ENCODE measurements around the gene GABRR3. TPM values are rescaled to one million over a fixed set of nuclear protein-coding genes. Genes with fewer than 3 reads are reported as not detected.

The GABRR3 gene
- total RNA-seq, 1 donor from 2014 or later: not detected

- DNase-seq: no peak
- no peaks in the 10 kb centered on the region for H3K36me3 ChIP-seq
- H3K4me3 ChIP-seq: no peak overlapping the region
- intact Hi-C loops (cut with DNase I): no loop called here
- no peak overlapping the region for H3K27ac ChIP-seq
- peaks cover 4% of the 10 kb centered on the region for H3K4me1 ChIP-seq
- TF ChIP-seq CTCF (IDR thresholded peaks at IDR 0.05): no peak
- H3K27me3 ChIP-seq (ENCODE audit: low read depth): no peaks in the 10 kb centered on the region
- no peaks in the 10 kb centered on the region for H3K9me3 ChIP-seq
- ATAC-seq: no peak
These were observed 9.6 kb downstream of the GABRR3 start for GRCh38 chr3:98025392-98025945.

GRCh38 chr3:98022978-98023820 is 11.9 kb downstream of the GABRR3 start:
- no peaks in the 10 kb centered on the region for H3K9me3 ChIP-seq

GRCh38 chr3:98021830-98022560 is 13.1 kb downstream of the GABRR3 start:
- Histone ChIP-seq H3K27ac (no peak overlapping the region), H3K4me3 (no peak overlapping the region), H3K4me1 (peaks cover 4% of the 10 kb centered on the region), H3K9me3 (no peaks in the 10 kb centered on the region), H3K36me3 (no peaks in the 10 kb centered on the region), H3K27me3 (ENCODE audit: low read depth) (no peaks in the 10 kb centered on the region)
- intact Hi-C loops (cut with DNase I): loop anchor here (5.0 kb wide), 1 partner anchor 230 kb away; no protein-coding TSS in a partner anchor
- TF ChIP-seq CTCF (IDR thresholded peaks at IDR 0.05): no peak
- DNase-seq (no peak), ATAC-seq (peak in 1 of 2 donors; percentile 49)

More at GRCh38 chr3:98022978-98023820, 11.9 kb downstream of the GABRR3 start:
- H3K4me3 ChIP-seq: no peak overlapping the region
- DNase-seq (peak; percentile 90), ATAC-seq (peak; percentile 82 to 92)
- no peak overlapping the region for H3K27ac ChIP-seq
- intact Hi-C loops (cut with DNase I): loop anchor here (5.0 kb wide), 1 partner anchor 231 kb away; no protein-coding TSS in a partner anchor
- no peaks in the 10 kb centered on the region for H3K27me3 ChIP-seq (ENCODE audit: low read depth)
- peak; percentile 98 for TF ChIP-seq CTCF (IDR thresholded peaks at IDR 0.05)
- peaks cover 4% of the 10 kb centered on the region for H3K4me1 ChIP-seq
- no peaks in the 10 kb centered on the region for H3K36me3 ChIP-seq

GRCh38 chr3:98020412-98020811 is 14.7 kb downstream of the GABRR3 start:
- DNase-seq (no peak), ATAC-seq (no peak)
- Histone ChIP-seq H3K9me3 (no peaks in the 10 kb centered on the region), H3K27ac (no peak overlapping the region), H3K4me1 (peaks cover 4% of the 10 kb centered on the region), H3K27me3 (ENCODE audit: low read depth) (no peaks in the 10 kb centered on the region), H3K36me3 (no peaks in the 10 kb centered on the region), H3K4me3 (no peak overlapping the region)
- no peak for TF ChIP-seq CTCF (IDR thresholded peaks at IDR 0.05)
- intact Hi-C loops (cut with DNase I): loop anchor here (5.0 kb wide), 1 partner anchor 228 kb away; no protein-coding TSS in a partner anchor

- no peaks in the 10 kb centered on the region for H3K9me3 ChIP-seq
- H3K27me3 ChIP-seq (ENCODE audit: low read depth): no peaks in the 10 kb centered on the region
- intact Hi-C loops (cut with DNase I): no loop called here
- H3K4me3 ChIP-seq: no peak overlapping the region
- ATAC-seq: no peak
- H3K36me3 ChIP-seq: no peaks in the 10 kb centered on the region
- no peak overlapping the region for H3K27ac ChIP-seq
- DNase-seq: no peak
- no peak for TF ChIP-seq CTCF (IDR thresholded peaks at IDR 0.05)
- H3K4me1 ChIP-seq: peaks cover 13% of the 10 kb centered on the region
These were observed 16.8 kb downstream of the GABRR3 start for GRCh38 chr3:98018301-98018700.
